OCI-M2 (cell line): ENCODE results near the gene WDR26.
"Not testable (repeated sequence)": the region's sequence is repeated elsewhere in the genome, so short reads cannot be mapped to it uniquely, and the experiment has no call there.

Experiments used
- DNase-seq: peaks from one replicate; lab custom pipeline; 2025; ENCODE audit not compliant: unreplicated experiment; lab: John Stamatoyannopoulos, UW

The WDR26 gene

DNA sequence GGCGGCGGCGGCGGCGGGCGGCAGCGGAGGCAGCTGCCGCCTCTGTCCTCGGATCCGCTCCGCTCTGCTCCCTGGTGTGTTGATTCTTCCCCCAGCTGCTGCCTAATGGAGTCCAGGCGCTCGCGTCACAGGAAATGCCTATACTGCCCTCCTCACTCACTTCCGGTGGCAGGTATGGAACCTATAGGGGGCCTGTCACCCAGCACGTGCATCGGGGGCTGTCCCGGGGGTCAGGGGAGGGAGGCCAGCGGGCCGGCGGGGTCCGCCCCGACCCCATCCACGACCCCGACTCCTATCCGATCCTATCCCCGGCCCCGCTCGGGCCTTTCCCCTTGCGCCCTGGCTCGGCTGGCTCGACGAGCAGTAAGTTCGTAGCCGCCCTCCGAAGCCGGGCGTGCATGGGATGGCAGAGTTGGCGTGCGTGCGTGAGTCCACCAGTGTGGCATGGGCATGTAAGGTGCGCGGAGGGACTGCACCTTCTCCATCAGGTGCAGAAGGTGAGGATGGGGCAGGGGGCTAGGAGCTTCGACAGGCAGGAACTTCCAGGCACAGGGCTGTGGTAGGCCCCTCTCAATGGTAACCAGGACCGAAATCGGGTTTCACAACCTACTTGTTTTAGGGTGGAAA is at the start of gene WDR26:
TSS of gene WDR26 (minus strand) at position 107 of the 627 bp plus-strand sequence.
- no peak for DNase-seq

DNA sequence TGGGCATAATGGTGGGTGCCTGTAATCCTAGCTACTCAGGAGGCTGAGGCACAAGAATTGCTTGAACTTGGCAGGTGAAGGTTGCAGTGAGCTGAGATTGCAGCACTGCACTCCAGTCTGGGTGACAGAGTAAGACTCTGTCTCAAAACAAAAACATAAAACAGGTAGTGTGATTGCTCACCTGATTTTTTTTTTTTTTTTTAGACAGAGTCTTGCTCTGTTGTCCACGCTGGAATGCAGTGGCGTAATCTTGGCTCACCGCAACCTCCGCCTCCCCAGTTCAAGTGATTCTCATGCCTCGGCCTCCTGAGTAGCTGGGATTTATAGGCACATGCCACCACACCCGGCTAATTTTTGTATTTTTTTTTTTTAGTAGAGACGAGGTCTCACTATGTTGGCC is 48.6 kb upstream of the WDR26 start:
- not testable (repeated sequence) for DNase-seq

GRCh38 chr1:224482619-224483018 is 48.0 kb upstream of the WDR26 start:
- DNase-seq: no peak

DNA sequence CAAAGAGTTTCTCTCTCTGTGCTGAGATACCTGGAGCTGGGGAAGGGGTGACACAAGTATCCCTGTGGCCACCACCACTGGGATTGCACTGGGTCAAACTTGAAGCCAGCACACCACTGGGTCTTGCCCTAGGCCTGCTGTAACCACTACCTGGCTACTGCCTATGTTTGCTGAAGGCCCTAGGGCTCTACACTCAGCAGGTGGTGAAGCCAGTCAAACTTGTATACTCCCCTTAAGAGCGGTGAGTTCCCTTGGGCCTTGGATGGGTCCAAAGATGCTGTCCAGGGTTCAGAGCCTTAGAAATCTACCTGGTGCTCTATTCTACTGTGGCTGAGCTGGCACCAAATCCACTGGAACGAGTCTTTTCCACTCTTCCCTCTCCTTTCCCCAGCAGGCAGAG is 47.0 kb upstream of the WDR26 start:
- no peak for DNase-seq

- DNase-seq: not testable (repeated sequence)
Observed at GRCh38 chr1:224480888-224481459, 46.4 kb upstream of the WDR26 start.

- not testable (repeated sequence) for DNase-seq
Observed at GRCh38 chr1:224480200-224480599, 45.6 kb upstream of the WDR26 start.

GRCh38 chr1:224472806-224473205 is 38.2 kb upstream of the WDR26 start:
- no peak for DNase-seq

- no peak for DNase-seq
Observed at GRCh38 chr1:224466154-224466553, 31.6 kb upstream of the WDR26 start.

GRCh38 chr1:224459966-224460365 is 25.4 kb upstream of the WDR26 start:
- DNase-seq: no peak

DNA sequence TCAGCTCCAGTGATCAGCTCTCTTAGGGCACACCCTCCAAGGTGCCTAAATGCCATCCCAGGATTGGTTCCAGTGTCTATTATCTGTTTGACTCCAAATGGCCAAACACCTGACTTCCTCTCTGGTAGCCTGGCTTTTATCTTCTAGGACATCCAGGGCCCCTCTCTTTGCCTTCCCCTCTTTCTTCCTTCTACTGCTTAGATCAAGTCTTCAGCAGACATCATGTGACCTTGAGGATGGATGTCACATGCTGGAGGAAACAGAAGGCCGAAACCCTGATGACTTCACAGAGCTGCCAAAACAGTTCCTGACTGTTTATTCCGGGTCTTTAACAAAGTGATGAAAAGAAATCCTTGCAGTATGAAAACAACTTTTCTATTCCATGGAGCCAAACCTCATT is 24.4 kb upstream of the WDR26 start:
- DNase-seq: no peak

- no peak for DNase-seq
Observed at GRCh38 chr1:224458296-224458695, 23.7 kb upstream of the WDR26 start.

DNA sequence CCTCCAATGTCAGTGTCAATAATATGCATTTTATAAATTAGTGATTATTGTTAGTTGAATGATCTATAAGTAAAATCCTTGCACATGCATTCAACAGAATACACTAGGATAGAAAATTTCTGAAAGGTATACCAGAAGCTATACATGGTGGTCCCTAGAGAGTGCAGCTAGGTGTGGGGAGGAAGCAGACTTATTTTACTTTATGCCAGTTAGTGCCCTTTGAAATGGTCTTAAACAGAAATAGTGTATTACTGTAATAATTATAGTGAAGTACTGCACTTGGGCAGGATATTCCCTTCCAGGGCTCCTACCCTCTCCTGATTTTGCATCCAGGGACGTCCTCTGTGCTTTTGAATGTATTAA is 23.2 kb upstream of the WDR26 start:
- no peak for DNase-seq

DNA sequence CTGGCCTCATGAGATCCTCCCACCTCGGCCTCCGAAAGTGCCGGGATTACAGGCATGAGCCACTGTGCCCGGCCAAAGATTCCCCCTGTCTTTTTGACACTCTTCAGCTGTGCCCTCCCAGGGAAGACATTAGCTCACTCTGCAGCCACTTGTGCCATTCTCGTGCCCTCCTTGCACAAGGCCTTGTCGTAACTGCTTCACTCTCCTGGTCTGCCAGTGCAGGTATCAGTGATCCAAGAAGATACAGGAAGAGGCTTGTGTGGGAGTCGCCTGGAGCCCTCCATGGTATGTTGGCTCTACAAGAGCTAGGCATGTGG is 22.0 kb upstream of the WDR26 start:
- DNase-seq: no peak

GRCh38 chr1:224454402-224455055 is 19.9 kb upstream of the WDR26 start:
- DNase-seq: no peak

DNA sequence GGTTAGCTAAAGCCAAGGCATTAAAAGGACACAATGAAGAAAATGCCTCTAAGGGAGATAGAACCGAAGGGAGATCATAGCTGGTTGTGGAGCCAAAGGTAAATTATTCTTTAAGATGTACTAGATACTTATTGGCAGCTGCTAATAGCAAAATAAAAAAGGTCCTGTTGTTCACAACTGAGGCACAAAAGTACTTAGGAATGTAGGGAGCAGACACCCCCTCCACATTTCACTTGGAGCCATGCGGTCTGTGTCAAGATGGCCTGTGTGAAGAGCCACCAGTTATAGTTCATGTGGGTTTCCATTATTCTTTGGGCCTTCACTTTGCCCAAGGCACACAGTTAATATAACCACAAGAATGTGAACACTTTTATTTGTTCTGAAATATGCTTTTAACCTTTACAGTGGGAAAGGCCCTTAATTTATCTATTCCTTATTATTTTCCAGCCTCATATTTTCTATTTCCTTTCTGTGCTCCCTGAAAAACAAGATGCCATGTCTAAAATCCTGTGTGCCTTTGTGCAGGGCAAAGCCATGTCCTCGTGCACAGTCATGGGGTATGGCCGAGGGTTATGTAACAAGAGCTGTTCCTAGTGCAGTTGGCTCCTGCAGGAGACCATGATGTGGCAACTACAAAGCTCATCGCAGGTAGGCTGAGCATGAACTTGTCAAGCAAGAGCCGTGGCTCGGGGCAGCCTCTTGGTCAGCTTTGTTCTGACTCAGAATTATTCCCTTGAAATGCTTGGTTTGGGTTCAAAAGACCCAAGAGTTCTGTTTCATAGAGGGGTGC is 16.2 kb upstream of the WDR26 start:
- DNase-seq: no peak

- DNase-seq: no peak
Observed at GRCh38 chr1:224450159-224450558, 15.6 kb upstream of the WDR26 start.

DNA sequence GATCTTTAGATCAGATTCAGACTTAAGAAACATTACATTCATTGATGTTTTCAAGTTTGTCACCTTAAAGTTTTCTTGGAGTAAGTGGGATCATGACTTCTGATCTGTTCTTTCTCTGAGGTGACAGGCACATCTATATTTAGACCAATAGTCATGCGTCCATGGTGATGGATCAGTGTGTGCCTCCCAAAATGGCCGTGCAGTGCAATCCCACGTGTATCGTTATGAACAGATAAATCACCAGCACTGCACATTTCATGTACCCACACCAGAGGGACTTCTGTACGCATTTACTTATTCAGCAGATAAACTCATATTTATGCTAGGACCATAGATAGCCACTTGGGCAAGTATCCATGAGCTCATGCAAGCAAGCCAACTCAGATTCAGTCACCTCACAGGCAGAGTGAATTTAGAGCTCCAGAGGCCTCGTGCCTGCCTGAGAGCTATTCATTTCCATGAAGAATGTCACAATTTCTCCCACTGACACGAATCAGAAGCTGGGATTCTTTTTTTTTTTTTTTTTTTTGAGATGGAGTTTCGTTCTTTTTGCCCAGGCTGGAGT is 13.9 kb upstream of the WDR26 start:
- DNase-seq: no peak

DNA sequence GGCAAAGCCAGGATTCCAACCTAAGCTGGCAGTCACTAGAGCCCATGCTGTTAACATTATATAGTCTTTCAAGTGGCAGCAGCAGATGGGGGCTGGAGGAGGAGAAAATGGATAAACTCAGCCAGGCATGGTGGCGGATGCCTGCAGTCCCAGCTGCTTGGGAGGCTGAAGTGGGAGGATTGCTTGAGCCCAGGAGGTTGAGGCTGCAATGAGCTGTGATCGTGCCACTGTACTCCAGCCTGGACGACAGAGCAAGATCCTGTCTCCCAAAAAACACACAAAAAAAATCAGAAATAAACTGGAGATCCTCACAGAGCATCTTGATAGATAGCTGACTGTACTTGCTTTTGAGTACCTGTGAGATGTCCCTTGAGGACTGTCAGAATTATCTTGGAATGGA is 13.4 kb upstream of the WDR26 start:
- no peak for DNase-seq

GRCh38 chr1:224447251-224447650 is 12.7 kb upstream of the WDR26 start:
- no peak for DNase-seq

GRCh38 chr1:224438989-224439388 is 4.4 kb upstream of the WDR26 start:
- no peak for DNase-seq

GRCh38 chr1:224435999-224436398 is 1.4 kb upstream of the WDR26 start:
- no peak for DNase-seq

- no peak for DNase-seq
Observed at GRCh38 chr1:224435318-224435763, 744 bp upstream of the WDR26 start.
